ENCODE results near the gene CDKL4. TPM values are rescaled to one million over a fixed set of nuclear protein-coding genes. Genes with fewer than 3 reads are reported as not detected.
A peak's percentile ranks its signal among the peaks of the same experiment; 100 is the strongest.

The CDKL4 gene
- polyA plus RNA-seq, 3 donors: not detected

DNA sequence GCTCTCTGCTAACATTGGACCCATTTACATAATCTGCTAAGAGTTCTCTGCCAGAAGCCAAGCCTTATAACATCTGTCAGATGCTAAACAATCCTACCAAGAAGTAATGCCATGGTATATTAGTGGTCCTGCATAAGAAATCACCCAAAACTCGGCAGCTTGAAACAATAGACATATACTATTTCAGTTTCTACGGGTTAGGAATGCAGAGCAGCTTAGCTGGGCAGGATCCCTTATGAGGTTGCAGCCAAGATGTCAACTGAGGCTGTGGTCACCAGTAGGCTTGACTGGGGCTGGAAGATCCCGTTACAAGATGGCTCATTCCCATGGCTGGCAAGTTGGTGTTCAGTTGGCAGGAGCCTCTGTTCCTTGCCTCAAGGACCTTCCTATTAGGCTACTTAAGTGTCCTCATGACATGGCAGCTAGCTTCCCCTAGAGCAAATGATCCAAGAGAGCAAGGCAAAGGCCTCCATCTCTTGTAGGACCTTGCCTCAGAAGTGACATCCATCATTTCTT, 97.8 kb downstream of the CDKL4 start:
- WGBS (ENCODE audit: insufficient coverage): 100% methylated on average over 3 of the region's 3 CpGs
- H3K9me3 Mint-ChIP-seq: peaks cover 0 to 5% (median 0%) of the 10 kb centered on the region in 7 donors
- H3K27me3 Mint-ChIP-seq (ENCODE audit: low read depth in 3 of 3): peaks cover 0 to 2% (median 0%) of the 10 kb centered on the region in 3 donors
- H3K36me3 Mint-ChIP-seq: no peaks in the 10 kb centered on the region
- Histone ChIP-seq H3K27ac (ENCODE audit: low read depth in 1 of 2, low read length in 2 of 2) (no peak overlapping the region), H4K20me1 (ENCODE audit: insufficient read depth, low read length) (no peaks in the 10 kb centered on the region), H3K27me3 (ENCODE audit: control insufficient read depth in 2 of 2, insufficient read depth in 2 of 2, low read length in 2 of 2) (no peaks in the 10 kb centered on the region), H3K79me2 (ENCODE audit: insufficient read depth, low read length) (no peaks in the 10 kb centered on the region), H3K4me1 (ENCODE audit: control insufficient read depth in 1 of 2, insufficient read depth in 2 of 2, low read length in 2 of 2) (peaks cover 36 to 37% of the 10 kb centered on the region in 2 donors), H3K4me2 (replicated peaks; ENCODE audit: extremely low read depth, low read length, poor library complexity, severe bottlenecking) (no peak overlapping the region), H3K4me3 (replicated peaks in 1 of 3; ENCODE audit: low read depth in 2 of 3, low read length in 3 of 3) (no peak overlapping the region), H3K36me3 (replicated peaks in 1 of 2; ENCODE audit: control insufficient read depth in 1 of 2, insufficient read depth in 2 of 2, low read length in 2 of 2) (no peaks in the 10 kb centered on the region), H3K9ac (ENCODE audit: insufficient read depth, low read length, poor library complexity, severe bottlenecking) (no peak overlapping the region), H3K9me3 (replicated peaks in 1 of 2; ENCODE audit: control insufficient read depth in 1 of 2, insufficient read depth in 1 of 2, low read length in 2 of 2) (no peaks in the 10 kb centered on the region), H2AFZ (ENCODE audit: insufficient read depth, low read depth, low read length, poor library complexity, severe bottlenecking) (no peak overlapping the region)
- no peak overlapping the region for H3K27ac Mint-ChIP-seq
- DNase-seq: no peak
- H3K4me1 Mint-ChIP-seq: peaks cover 39% of the 10 kb centered on the region
- no peak overlapping the region for H3K4me3 Mint-ChIP-seq
- TF ChIP-seq CTCF (IDR thresholded peaks at IDR 0.05): no peak
- intact Hi-C loops (cut with micrococcal nuclease): no loop called here

- DNase-seq: peak in 2 of 3 donors; percentile 49 to 51
- peak overlapping the region in 4 of 7 donors; percentile 18 to 74 (median 22) for H3K27ac Mint-ChIP-seq
- Histone ChIP-seq H3K36me3 (replicated peaks in 1 of 2; ENCODE audit: control insufficient read depth in 1 of 2, insufficient read depth in 2 of 2, low read length in 2 of 2) (no peaks in the 10 kb centered on the region), H3K4me3 (replicated peaks in 1 of 3; ENCODE audit: low read depth in 2 of 3, low read length in 3 of 3) (no peak overlapping the region), H4K20me1 (ENCODE audit: insufficient read depth, low read length) (no peaks in the 10 kb centered on the region), H3K9me3 (replicated peaks in 1 of 2; ENCODE audit: control insufficient read depth in 1 of 2, insufficient read depth in 1 of 2, low read length in 2 of 2) (no peaks in the 10 kb centered on the region), H3K9ac (ENCODE audit: insufficient read depth, low read length, poor library complexity, severe bottlenecking) (no peak overlapping the region), H3K4me2 (replicated peaks; ENCODE audit: extremely low read depth, low read length, poor library complexity, severe bottlenecking) (peak overlapping the region; percentile 4), H3K79me2 (ENCODE audit: insufficient read depth, low read length) (no peaks in the 10 kb centered on the region), H3K4me1 (ENCODE audit: control insufficient read depth in 1 of 2, insufficient read depth in 2 of 2, low read length in 2 of 2) (peaks cover 49 to 52% of the 10 kb centered on the region in 2 donors), H2AFZ (ENCODE audit: insufficient read depth, low read depth, low read length, poor library complexity, severe bottlenecking) (no peak overlapping the region), H3K27ac (ENCODE audit: low read depth in 1 of 2, low read length in 2 of 2) (peak overlapping the region in 1 of 2 donors; percentile 66), H3K27me3 (ENCODE audit: control insufficient read depth in 2 of 2, insufficient read depth in 2 of 2, low read length in 2 of 2) (no peaks in the 10 kb centered on the region)
- H3K9me3 Mint-ChIP-seq: peaks cover 0 to 5% (median 0%) of the 10 kb centered on the region in 7 donors
- no peaks in the 10 kb centered on the region for H3K36me3 Mint-ChIP-seq
- peaks cover 52% of the 10 kb centered on the region for H3K4me1 Mint-ChIP-seq
- intact Hi-C loops (cut with micrococcal nuclease): no loop called here
- no peak for TF ChIP-seq CTCF (IDR thresholded peaks at IDR 0.05)
- no peak overlapping the region for H3K4me3 Mint-ChIP-seq
- no CpG with 5 or more reads among the region's 5 CpGs for WGBS (ENCODE audit: insufficient coverage)
- peaks cover 0 to 2% (median 0%) of the 10 kb centered on the region in 3 donors for H3K27me3 Mint-ChIP-seq (ENCODE audit: low read depth in 3 of 3)
Measured at GRCh38 chr2:39144416-39144815, 99.4 kb downstream of the CDKL4 start.

Data from CD14-positive monocyte (primary cell).